SK-N-SH (cell line): ENCODE data around the gene DNAJC1.

ENCODE experiments used
- JUND ChIP-seq: IDR thresholded peaks from 2 replicates; pipeline ENCODE4 v1.4.0; 2012
- POLR2AphosphoS5 ChIP-seq: IDR thresholded peaks from 2 replicates; pipeline ENCODE4 v1.6.1; 2012; ENCODE audit warnings: low read depth, low read length
- RAD21 ChIP-seq: IDR thresholded peaks from 2 replicates; pipeline ENCODE4 v1.6.1; 2012; ENCODE audit warnings: mild to moderate bottlenecking, low read length
- RFX5 ChIP-seq: IDR thresholded peaks from 2 replicates; pipeline ENCODE4 v1.6.1; 2012; ENCODE audit warnings: mild to moderate bottlenecking, improper control_type of control experiment, low read length
- YY1 ChIP-seq: IDR thresholded peaks from 2 replicates; pipeline ENCODE4 v1.4.0; 2012; ENCODE audit warnings: low read depth, mild to moderate bottlenecking
- TF ChIP-seq, protein P1 (sequence below): fragments of 200-600 bp; sonication (generic); IDR thresholded peaks from 2 replicates; pipeline ENCODE4 v1.6.1; 2017; ENCODE audit warnings: antibody characterized with exemption, mild to moderate bottlenecking, moderate library complexity
- TF ChIP-seq, protein P2 (sequence below): IDR thresholded peaks from 2 replicates; pipeline ENCODE4 v1.4.0; 2012; ENCODE audit warnings: low read depth, borderline replicate concordance
- TF ChIP-seq, protein P3 (sequence below): IDR thresholded peaks from 2 replicates; pipeline ENCODE4 v1.6.1; 2012; ENCODE audit warnings: mild to moderate bottlenecking, low read depth, low read length, moderate library complexity

DNA sequence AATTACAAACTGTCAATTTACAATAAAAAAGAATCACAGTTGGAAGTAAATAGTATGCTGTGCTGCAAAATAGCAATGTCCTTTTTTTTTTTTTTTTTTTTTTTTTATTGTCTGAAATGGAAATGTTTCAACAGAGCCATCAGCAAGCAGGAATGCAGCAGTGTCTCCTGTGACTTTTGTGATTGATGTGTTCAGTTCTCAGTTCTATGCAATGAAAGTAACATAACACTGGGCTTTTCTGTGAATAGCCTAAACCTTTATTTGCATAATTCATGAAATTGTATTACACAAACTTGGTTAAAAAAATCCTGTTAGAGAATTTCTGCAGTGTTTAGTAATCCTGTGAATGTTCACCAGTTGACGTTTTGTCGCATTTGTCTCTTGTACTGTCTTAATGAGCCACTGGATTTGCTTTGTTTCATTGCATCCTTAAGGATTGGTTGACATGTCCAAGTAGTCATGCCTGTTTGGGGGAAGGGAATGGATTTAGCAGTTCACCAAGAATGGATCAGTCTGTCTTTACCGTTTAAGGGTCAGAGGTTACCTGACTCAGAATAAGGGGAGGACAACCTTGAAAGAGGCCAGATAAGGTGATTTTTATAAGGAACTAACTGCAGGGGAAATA lies 276.8 kb downstream of the DNAJC1 start:
- TF ChIP-seq, protein P1, sequence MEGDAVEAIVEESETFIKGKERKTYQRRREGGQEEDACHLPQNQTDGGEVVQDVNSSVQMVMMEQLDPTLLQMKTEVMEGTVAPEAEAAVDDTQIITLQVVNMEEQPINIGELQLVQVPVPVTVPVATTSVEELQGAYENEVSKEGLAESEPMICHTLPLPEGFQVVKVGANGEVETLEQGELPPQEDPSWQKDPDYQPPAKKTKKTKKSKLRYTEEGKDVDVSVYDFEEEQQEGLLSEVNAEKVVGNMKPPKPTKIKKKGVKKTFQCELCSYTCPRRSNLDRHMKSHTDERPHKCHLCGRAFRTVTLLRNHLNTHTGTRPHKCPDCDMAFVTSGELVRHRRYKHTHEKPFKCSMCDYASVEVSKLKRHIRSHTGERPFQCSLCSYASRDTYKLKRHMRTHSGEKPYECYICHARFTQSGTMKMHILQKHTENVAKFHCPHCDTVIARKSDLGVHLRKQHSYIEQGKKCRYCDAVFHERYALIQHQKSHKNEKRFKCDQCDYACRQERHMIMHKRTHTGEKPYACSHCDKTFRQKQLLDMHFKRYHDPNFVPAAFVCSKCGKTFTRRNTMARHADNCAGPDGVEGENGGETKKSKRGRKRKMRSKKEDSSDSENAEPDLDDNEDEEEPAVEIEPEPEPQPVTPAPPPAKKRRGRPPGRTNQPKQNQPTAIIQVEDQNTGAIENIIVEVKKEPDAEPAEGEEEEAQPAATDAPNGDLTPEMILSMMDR, result no peak
- TF ChIP-seq, protein P2, sequence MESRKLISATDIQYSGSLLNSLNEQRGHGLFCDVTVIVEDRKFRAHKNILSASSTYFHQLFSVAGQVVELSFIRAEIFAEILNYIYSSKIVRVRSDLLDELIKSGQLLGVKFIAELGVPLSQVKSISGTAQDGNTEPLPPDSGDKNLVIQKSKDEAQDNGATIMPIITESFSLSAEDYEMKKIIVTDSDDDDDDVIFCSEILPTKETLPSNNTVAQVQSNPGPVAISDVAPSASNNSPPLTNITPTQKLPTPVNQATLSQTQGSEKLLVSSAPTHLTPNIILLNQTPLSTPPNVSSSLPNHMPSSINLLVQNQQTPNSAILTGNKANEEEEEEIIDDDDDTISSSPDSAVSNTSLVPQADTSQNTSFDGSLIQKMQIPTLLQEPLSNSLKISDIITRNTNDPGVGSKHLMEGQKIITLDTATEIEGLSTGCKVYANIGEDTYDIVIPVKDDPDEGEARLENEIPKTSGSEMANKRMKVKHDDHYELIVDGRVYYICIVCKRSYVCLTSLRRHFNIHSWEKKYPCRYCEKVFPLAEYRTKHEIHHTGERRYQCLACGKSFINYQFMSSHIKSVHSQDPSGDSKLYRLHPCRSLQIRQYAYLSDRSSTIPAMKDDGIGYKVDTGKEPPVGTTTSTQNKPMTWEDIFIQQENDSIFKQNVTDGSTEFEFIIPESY, result no peak
- no peak for TF ChIP-seq RFX5
- TF ChIP-seq YY1, result no peak
- TF ChIP-seq, protein P3, sequence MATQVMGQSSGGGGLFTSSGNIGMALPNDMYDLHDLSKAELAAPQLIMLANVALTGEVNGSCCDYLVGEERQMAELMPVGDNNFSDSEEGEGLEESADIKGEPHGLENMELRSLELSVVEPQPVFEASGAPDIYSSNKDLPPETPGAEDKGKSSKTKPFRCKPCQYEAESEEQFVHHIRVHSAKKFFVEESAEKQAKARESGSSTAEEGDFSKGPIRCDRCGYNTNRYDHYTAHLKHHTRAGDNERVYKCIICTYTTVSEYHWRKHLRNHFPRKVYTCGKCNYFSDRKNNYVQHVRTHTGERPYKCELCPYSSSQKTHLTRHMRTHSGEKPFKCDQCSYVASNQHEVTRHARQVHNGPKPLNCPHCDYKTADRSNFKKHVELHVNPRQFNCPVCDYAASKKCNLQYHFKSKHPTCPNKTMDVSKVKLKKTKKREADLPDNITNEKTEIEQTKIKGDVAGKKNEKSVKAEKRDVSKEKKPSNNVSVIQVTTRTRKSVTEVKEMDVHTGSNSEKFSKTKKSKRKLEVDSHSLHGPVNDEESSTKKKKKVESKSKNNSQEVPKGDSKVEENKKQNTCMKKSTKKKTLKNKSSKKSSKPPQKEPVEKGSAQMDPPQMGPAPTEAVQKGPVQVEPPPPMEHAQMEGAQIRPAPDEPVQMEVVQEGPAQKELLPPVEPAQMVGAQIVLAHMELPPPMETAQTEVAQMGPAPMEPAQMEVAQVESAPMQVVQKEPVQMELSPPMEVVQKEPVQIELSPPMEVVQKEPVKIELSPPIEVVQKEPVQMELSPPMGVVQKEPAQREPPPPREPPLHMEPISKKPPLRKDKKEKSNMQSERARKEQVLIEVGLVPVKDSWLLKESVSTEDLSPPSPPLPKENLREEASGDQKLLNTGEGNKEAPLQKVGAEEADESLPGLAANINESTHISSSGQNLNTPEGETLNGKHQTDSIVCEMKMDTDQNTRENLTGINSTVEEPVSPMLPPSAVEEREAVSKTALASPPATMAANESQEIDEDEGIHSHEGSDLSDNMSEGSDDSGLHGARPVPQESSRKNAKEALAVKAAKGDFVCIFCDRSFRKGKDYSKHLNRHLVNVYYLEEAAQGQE, result no peak
- no peak for TF ChIP-seq JUND
- TF ChIP-seq POLR2AphosphoS5, result no peak
- no peak for TF ChIP-seq RAD21
